GM19240 (cell line): ENCODE measurements around the gene AP1AR.
"Not testable (repeated sequence)": the region's sequence is repeated elsewhere in the genome, so short reads cannot be mapped to it uniquely, and the experiment has no call there.

Experiments
- DNase-seq: peaks from one replicate; pipeline ENCODE4 v3.0.0; 2011; ENCODE audit warnings: low spot score; ENCODE audit not compliant: insufficient read length

AP1AR gene

DNA sequence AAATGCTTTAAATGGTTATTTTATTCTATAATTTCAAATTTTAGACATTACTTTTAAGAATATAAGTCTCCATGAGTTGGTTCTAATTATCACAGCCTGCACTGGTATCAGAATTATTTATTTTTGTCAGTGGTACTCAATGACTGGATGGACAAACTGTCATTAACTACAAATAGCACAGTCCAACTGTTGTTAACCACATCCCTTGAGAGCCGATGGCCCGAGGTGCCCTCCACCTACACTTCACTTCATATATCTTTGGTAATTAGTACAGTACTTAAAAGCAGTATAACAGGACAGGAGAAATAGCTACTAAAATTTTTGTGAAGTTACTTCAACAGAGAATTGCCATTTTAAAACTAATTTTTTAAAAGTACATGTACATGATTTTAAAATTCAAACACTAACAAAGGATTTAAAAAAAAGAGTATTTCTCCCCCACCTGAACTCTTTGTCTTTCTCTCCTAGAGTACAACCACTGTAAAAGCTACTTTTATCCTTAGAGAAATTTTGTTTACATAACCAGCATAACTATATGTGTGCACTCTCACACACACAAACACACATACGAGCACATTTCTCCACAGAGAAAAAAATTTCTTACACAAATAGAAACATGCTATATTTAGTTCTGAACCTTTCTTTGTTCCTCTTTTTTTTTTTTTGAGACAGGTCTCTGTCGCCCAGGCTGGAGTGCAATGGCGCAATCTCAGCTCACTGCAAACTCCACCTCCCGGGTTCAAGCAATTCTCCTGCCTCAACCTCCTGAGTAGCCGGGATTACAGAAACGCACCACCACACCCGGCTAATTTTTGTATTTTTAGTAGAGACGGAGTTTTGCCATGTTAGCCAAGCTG, 47.7 kb downstream of the AP1AR start:
- no peak for DNase-seq

DNA sequence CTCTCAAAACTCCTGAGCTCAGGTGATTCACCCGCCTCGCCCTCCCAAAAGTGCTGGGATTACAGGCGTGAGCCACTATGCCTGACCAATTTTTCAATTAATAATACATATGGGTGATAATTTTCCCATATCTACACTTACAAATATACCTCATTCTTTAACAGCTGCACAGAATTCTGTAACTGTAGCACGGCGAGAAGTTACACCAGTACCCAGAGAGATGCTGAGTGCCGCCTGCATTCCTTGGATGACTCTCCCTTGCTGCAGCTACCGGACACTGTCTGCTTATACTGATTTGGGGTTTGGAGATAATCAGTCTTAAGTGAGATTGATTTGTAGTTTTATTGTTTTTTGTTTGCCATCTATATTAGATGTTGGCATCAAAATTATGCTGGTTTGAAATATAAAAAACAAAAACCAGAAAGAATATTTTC, 48.3 kb downstream of the AP1AR start:
- DNase-seq, result no peak

DNA sequence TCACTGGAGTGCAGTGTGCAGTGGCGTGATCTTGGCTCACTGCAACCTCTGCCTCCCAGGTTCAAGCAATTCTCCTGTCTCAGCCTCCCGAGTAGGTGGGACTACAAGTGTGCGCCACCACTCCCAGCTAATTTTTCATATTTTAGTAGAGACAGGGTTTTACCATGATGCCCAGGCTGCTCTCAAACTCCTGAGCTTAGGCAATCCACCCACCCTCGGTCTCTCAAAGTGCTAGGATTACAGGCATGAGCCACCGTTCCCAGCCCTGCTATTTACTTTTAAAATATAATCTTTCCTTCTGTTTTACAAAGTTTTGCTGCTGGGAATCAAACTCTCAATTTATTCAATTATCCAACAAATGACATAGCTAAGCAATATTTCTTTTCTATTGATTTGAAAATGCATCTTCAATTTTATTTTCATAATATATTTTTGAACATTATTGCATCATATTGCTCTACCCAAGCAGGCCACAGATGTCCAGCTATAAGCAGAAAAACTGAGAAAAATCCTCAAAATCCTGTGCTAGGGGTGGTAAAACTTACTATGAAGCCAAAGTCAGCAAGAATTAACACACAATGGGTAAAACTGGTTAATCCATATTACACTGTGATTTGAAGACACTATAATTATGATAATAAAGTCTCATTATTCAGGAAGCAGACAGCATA, 48.9 kb downstream of the AP1AR start:
- no peak for DNase-seq

DNA sequence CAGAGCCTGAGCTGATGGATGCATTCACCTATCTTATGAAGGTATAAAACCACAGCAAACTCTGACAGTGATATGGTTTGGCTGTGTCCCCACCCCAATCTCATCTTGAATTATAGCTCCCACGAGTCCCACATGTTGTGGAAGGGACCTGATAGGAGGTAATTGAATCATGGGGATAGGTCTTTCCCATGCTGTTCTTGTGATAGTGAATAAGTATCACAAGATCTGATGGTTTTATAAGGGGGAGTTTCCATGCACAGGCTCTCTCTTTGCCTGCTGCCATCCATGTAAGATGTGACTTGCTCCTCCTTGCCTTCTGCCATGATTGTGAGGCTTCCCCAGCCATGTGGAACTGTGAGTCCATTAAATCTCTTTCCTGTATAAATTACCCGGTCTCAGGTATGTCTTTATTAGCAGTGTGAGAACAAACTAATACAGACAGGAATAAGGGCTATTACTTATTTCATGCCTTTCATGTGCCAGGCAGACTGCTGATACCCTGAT, 50.4 kb downstream of the AP1AR start:
- DNase-seq, result not testable (repeated sequence)

DNA sequence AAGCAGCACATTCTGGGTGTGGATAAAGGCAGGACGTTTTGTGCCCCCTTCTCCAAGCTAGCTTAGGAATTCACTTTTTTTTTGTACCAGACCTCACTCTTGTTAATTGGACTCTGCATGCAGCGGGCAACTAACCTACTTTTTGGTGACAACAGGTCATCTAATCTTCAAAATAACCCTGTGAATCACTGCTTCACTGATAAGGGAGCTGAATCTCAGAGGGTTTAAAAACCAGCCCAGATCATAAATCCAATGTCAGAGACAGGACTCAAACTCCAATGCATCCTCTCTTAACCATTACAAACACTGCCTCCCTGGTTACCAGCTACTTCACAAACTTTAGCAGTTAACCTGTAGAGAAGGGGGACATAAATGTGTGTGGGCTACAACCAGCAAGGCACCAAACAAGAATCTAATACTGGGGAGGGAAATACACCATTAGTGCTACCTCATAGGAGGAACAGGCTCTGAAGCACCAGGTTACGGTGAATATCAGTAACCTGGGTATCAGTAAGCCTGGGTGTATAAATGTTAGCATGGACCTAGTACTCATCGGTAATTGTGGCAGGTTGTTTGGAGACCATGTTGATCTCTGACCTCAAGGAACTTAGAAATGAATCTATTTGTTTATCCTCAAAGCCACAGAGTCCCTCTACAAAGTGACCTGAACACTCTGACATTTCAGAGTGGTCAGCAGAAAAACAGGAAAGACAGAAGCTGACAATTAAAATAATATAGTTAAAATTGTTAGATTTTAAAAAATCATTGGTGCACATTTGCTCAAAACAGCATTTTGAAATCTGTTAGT, 51.5 kb downstream of the AP1AR start:
- no peak for DNase-seq

DNA sequence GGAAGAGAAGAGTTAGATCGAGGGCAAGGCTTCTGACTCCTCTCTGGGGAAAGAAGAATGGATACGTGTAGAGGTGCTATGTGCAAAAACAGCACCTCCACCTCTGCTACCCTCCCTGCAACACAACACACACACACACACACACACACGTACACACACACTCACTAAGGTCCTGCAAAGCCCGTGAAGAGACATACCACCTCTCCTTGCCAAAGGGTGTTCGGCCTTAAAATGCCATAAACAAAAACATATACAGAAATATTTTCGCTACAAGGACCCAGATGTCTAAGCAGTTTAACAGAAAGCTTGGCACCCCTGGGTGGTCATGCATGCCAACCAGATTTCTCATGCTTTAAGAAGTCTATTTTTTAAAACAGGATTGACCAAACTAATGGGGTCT, 52.6 kb downstream of the AP1AR start:
- DNase-seq, result no peak

DNA sequence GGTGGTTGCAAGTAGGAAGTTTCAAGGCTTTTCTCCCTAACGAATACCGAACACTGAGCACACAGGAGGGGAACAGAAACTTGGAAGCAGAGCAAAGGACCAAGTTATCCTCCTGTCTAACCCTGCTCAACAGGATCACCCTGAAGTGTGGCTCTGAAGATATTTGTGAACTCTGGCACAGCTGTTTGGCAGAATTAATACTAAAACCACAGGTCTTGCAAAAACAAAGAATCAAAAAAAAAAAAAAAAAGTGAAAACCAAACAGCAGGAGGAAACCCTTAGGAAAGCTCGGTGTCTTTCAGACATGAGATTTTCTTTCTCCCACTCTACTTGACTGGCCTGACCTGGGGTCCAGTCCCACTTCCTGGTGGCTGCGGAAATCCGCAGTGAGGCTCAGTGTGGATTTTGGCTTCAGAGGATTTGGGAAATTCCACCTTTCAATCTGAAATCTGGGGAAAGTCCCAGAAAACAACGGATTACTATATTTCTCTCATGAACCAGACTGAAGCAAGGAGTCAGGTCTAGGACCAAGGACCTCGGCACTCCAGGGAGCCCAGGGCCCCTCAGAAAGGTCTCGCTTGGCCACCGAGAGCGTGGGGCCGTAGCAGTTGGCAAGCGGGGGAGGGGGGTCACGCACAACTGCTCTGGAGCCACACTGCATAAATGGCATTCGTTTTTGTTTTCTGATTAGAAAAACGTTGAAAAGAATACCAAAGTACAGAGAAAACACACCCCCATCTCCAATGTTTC, 53.2 kb downstream of the AP1AR start:
- no peak for DNase-seq

DNA sequence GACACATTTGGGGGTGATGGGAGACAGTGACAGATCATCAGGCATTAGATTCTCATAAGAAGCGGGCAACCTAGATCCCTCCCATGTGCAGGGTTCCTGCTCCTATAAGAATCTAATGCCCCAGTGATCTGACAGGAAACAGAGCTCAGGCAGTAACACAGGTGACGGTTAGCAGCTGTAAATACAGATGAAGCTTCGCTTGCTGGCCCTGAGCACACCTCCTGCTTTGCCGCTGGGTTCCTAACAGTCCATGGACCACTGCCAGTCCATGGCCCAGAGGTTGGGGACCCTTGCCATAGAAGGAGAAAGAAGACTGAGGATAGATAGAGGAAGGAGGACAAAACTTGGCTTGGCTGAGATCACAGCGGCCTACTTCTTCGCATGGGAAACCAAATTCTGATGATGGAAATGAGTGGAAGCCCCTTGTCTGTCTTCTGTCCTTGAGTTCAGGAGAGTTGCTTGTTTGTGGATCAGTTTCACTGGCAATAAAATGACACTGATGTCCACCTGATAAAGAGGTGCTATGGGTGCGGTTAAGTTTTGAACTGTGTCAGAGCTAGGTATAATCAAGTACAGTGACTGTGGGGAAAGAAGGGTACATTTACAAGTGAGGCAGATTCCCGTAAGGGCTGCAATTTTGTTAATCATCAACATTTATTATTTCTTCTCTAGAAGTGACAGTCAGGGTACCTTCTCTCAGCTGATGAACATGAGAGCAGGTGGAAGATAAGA, 55.8 kb downstream of the AP1AR start:
- no peak for DNase-seq

DNA sequence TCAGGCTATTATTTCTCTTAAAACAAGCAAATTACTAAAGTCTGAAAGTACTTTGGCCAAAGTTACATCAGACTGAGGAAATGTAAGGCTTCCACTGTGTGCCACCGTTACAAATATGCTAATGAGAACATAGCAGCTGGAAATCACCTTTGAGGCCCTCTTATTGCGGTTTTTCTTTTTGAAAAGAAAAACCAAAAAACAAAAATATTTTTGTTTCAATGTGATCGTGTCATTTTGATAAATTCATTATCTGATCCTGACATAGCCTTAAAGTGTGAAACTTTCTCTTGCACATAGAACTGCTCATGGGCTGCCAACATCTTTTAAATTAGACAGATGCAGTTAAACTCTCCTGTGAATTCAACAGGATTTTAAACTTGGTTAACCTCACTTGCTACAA, 56.9 kb downstream of the AP1AR start:
- DNase-seq, result no peak

DNA sequence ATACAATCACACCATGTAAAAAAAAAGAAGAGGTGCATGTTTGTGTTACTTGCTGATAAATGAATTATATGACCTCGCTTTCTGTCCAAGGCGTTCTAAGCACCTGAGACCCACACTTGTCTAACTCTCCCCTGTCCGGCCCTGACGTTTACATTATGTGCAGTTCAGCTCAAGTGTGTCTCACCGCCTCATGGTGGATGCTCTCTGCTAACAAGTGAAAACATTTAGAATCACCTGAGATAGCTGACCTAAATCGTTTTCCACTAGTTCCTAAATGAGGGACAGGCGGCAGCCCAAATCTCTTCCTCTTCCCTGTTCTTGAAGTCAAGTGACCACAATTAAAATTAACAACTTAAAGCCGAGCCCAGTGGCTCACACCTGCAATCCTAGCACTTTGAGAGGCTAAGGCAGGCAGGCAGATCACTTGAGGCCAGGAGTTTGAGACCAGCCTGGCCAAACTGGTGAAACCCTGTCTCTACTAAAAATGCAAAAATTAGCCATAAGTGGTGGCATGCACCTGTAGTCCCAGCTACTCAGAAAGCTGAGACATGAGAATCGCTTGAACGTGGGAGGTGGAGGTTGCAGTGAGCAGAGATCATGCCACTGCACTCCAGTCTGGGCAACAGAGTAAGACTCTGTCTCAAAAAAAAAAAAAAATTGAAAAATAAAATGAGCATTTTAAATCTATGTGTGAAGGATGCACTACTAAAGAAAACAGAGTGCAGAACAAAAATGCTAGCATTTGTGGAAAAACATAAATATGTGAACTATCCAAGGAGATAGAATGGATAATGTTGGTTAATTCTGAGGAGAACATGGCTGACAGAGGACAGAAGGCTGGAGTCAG, 58.0 kb downstream of the AP1AR start:
- DNase-seq, result no peak

DNA sequence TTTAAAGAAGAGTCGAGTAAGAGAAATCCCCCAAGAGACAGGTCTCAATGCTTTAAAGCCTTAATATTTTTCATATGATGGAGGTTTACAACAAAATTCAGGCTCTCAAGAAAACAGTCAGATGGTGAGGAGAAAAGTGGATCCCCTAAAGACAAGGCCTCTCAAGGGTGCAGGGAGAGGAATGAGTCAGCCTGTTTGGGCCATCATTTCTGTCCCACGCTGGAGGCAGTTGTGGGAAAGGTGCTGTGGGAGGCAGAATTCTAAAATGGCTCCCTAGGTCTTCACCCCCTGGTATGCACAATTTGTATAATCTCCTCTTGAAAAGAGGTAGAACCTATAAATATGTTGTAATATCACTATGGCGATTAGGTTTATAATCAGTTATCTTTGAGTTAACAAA, 58.8 kb downstream of the AP1AR start:
- DNase-seq, result no peak

DNA sequence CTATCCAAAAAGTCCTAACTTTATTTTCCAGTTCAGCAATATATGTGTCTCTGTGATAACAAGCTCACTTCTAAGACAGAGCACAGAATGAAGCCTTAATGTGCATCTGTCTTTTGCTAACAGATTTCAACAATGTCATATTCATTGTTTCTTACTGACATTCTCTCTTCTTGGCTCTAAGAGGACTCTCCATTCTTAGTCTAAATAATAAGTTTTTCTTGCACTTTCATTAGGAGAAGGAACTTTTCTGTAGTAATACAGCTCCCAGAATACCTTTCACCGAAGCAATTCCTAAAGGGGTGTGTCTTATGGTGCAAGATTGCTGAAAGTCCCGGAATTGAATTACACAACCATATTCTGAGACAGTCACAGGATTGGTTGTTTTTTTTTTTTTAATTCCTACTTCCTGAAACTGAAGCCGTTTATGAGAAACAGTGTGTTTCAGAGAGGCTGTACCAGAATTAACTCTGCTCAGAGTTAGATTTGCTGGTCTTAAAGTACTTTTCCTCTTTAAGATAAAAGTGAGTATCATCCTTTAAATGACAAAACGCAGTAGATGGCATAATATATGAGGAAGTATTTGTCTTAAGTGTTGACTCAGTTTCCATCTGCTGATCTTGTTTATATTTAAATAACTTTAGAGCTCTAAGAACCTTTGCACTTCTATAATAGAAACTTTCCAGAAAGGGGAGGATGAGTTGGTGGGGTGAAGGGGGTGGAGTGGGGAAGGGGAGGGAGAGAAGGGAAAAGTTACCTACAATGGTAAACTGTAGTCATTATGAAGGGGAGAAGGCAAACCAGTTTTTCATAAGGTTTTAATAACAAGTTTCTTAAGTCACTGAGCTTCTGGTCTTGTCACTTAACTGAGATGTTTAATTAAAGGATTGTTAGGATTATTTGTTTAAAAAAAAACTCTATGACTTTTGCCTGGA, 65.6 kb downstream of the AP1AR start, which contains the start of gene ALPK1:
ALPK1 (plus strand) TSS at position 421 of the 932 bp plus-strand sequence.
- DNase-seq, result no peak

DNA sequence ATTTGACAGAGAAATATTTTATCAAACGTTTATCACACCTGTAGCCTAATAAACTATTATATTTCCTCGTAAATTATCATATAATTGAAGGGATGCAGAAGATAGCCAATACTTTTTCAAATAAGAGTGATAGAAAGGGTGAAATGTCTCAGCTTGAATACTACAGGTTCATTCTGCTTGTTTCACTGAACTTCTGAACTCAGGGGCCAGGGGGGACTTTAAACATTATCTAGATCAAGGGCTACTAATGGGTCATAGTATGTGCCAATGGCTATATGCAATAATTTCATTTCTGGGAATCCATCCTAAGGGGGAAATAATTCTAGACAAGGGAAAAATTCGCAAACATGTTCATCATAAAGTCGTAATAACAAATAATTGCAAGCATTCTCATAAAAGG, 68.1 kb downstream of the AP1AR start:
- no peak for DNase-seq

DNA sequence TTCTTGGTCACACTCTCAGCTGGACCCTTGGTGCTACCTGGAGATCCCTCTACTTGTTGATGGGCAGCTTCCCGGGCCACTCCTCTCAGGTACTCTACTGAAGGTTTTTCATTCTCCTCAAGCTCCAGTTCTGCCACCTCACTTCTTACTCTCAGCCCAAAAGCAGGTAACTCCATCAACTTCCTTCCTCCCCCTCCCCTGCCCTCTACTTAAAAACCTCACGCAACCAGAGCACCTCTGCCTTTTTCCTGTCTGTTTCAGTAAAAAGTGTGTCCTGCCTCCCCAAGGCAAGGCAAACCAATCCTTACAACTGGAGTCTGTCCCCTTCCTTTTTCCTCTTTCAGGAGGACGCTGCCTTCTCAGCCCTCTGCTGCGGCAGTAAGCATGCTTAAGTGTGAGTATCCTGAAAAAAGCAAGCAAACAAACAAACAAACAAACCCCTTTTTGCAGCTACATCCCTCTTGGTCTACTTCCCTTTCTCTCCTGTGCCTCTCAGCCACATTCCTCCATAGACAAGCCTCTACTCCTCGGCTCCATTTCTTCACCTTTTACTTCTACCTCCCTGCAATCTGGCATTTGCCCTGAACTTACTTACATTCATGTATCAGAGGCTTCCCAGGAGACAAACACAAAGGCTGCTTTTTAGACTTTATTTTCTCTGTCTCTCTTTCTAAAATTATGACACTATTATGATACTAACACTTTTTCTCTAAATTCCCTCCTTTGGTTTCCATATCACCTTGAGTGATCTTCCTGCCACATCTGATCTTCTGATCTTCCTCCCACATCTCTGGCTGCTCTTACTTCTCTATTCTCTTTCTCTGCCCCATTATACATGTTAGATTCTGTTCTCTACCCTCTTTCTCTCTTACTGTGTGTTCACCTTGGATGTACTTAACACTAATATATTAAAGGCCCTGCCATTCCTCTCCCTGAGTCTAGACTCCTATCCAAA, 71.0 kb downstream of the AP1AR start:
- DNase-seq, result no peak

DNA sequence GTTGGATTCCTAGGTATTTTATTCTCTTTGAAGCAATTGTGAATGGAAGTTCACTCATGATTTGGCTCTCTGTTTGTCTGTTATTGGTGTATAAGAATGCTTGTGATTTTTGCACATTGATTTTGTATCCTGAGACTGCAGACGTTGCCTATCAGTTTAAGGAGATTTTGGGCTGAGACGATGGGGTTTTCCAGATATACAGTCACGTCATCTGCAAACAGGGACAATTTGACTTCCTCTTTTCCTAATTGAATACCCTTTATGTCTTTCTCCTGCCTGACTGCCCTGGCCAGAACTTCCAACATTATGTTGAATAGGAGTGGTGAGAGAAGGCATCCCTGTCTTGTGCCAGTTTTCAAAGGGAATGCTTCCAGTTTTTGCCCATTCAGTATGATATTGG, 73.9 kb downstream of the AP1AR start:
- not testable (repeated sequence) for DNase-seq

DNA sequence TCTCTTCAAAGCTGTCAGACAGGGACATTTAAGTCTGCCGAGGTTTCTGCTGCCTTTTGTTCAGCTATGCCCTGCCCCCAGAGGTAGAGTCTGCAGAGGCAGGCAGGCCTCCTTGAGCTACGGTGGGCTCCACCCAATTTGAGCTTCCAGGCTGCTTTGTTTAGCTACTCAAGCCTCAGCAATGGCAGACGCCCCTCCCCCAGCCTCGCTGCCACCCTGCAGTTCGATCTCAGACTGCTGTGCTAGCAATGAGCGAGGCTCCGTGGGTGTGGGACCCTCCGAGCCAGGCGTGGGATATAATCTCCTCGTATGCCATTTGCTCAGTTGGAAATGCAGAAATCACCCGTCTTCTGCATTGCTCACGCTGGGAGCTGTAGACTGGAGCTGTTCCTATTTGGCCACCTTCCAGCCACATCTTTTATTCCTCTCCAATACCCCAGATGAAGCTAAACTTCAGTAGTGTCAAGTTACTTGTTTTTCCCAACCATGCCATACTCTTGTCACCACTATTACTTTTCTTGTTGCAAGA, 77.7 kb downstream of the AP1AR start:
- not testable (repeated sequence) for DNase-seq

DNA sequence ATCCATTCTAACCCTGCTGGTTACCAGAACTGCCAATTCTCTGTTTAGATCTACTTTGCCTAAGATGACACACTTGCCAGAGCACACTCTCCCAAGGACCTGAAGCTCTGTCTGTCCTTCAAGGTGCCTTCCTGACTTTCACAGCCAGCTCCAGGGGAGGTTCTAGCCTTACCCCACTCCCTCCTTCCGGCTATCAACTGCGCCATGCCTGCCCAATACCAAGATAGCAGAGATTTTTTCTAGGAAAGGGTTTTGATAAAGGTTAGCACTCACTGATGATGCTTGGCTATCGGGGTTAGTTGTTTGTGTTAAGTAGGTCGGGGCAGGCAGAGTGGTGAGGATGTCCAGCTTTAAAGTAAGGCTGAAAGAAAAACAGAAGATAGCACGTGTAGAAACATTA, 79.9 kb downstream of the AP1AR start:
- no peak for DNase-seq
